K562 (cell line): ENCODE results near the gene HSPB6. TPM values are rescaled to one million over a fixed set of nuclear protein-coding genes. Genes with fewer than 3 reads are reported as not detected.

ENCODE experiments used
- ATAC-seq: fragments of 200-7000 bp; cut with Tn5 transposase; 3 replicates; pipeline ENCODE4 v1.9.1; 2020; ENCODE audit warnings: moderate library complexity
- BruUV-seq: library from RNA; stranded (reverse); fragments of 400-500 nt; replicated peaks from 2 replicates; lab custom pipeline; 2021; lab: Mats Ljungman, UMichigan
- CTCF ChIA-PET: fragments of 300-600 bp; formaldehyde crosslinking; extraction: SDS; loops from one replicate; lab custom pipeline; 2021; ENCODE audit warnings: low intra/inter-chr PET ratio; lab: Yijun Ruan, JAX
- POLR2A ChIA-PET: fragments of 300-600, 350-650 bp; sonication (Branson Sonifier 250); formaldehyde crosslinking; extraction: SDS; loops from one replicate; lab custom pipeline; 2021; ENCODE audit warnings: antibody characterized with exemption, inconsistent platforms; lab: Yijun Ruan, JAX
- DNase-seq, 4 experiments: peaks; one replicate each; pipeline versions ENCODE4 v3.0.0 to v3.0.0-alpha.2; 2011 to 2018; ENCODE audit warnings: low spot score in 3 of 4, mixed read lengths in 3 of 4; ENCODE audit errors: extremely low read depth in 1 of 4
- FAIRE-seq: peaks from 2 replicates; lab custom pipeline; 2011; peaks lifted over from hg19 to GRCh38; lab: Jason Lieb, UNC
- H2AFZ ChIP-seq: 2 replicates; pipeline ENCODE4 v1.6.0; 2011; ENCODE audit warnings: low read depth, low read length, control low read depth, inconsistent platforms
- H3K27ac ChIP-seq: fragments of 200-600 bp; 3 replicates; pipeline ENCODE4 v1.8.0; 2011; ENCODE audit warnings: low read depth, mild to moderate bottlenecking, control low read depth, inconsistent platforms, low read length, moderate library complexity, mixed read lengths; ENCODE audit errors: extremely low read depth
- H3K27me3 ChIP-seq, 2 experiments: fragments of 300-600 bp in 1 of 2; 2 replicates in 1 of 2; 3 replicates in 1 of 2; pipeline versions ENCODE4 v1.6.0 to v1.8.0; 2011; ENCODE audit warnings: inconsistent platforms in 2 of 2, low read length in 2 of 2, mild to moderate bottlenecking in 1 of 2, mixed read lengths in 1 of 2, moderate library complexity in 1 of 2; ENCODE audit not compliant: control insufficient read depth in 2 of 2, insufficient read depth in 2 of 2
- H3K36me3 ChIP-seq: fragments of 300-600 bp; 3 replicates; pipeline ENCODE4 v1.8.0; 2011; ENCODE audit warnings: mild to moderate bottlenecking, low read length, inconsistent platforms; ENCODE audit not compliant: control insufficient read depth, insufficient read depth
- H3K4me1 ChIP-seq, 2 experiments: fragments of 200-600 bp in 1 of 2; replicated peaks in 1 of 2; 2 replicates in 1 of 2; 3 replicates in 1 of 2; pipeline versions ENCODE4 v1.5.1 to v1.8.0; 2011; ENCODE audit warnings: inconsistent platforms in 2 of 2, low read length in 2 of 2, mild to moderate bottlenecking in 1 of 2, mixed read lengths in 1 of 2, moderate library complexity in 1 of 2; ENCODE audit not compliant: control insufficient read depth in 2 of 2, insufficient read depth in 2 of 2
- H3K4me2 ChIP-seq: 2 replicates; pipeline ENCODE4 v1.6.1; 2011; ENCODE audit warnings: low read length, control low read depth, inconsistent platforms, mixed read lengths; ENCODE audit not compliant: insufficient read depth
- H3K4me3 ChIP-seq: fragments of 200-600 bp; sonication (generic), shearing (Covaris generic); 2 replicates; pipeline ENCODE4 v1.5.1; 2016; ENCODE audit warnings: control low read depth, inconsistent platforms
- H3K79me2 ChIP-seq: fragments of 200-600 bp; 3 replicates; pipeline ENCODE4 v1.8.0; 2011; ENCODE audit warnings: low read length, inconsistent platforms; ENCODE audit not compliant: control insufficient read depth, insufficient read depth
- H3K9ac ChIP-seq, 2 experiments: 2 replicates each; pipeline versions ENCODE4 v1.6.0 to v1.6.1; 2011; ENCODE audit warnings: low read depth in 2 of 2, low read length in 2 of 2, control low read depth in 1 of 2, inconsistent platforms in 1 of 2, mild to moderate bottlenecking in 1 of 2, mixed read lengths in 1 of 2; ENCODE audit not compliant: insufficient read depth in 1 of 2
- H3K9me1 ChIP-seq: one replicate; pipeline ENCODE4 v1.6.0; 2011; ENCODE audit warnings: inconsistent platforms, mild to moderate bottlenecking, low read length, moderate library complexity; ENCODE audit not compliant: control insufficient read depth, insufficient read depth
- H3K9me3 ChIP-seq: replicated peaks from 2 replicates; pipeline ENCODE4 v1.5.1; 2011; ENCODE audit warnings: low read depth, low read length, inconsistent platforms; ENCODE audit not compliant: control insufficient read depth, insufficient read depth
- H4K20me1 ChIP-seq: replicated peaks from 2 replicates; pipeline ENCODE4 v1.6.1; 2011; ENCODE audit warnings: low read length, inconsistent platforms, mixed read lengths; ENCODE audit not compliant: control insufficient read depth, insufficient read depth
- FOS ChIP-seq: IDR thresholded peaks from 3 replicates; pipeline ENCODE4 v1.6.1; 2011; ENCODE audit not compliant: insufficient read length; ENCODE audit errors: extremely low read depth
- GABPB2 ChIP-seq: fragments of 250-450 bp; sonication (Bioruptor Pico); conservative IDR thresholded peaks from 2 replicates; pipeline ENCODE4 v1.5.1; 2021; ENCODE audit warnings: mild to moderate bottlenecking
- KLF10 ChIP-seq: fragments of 250-450 bp; sonication (Bioruptor Pico); IDR thresholded peaks from 2 replicates; pipeline ENCODE4 v1.6.1; 2021; ENCODE audit warnings: matching md5 sums
- POLR2G ChIP-seq: fragments of 200-400 bp; formaldehyde crosslinking; IDR thresholded peaks from 2 replicates; pipeline ENCODE4 v1.6.1; 2017; ENCODE audit warnings: low read depth, mild to moderate bottlenecking, antibody characterized with exemption, low read length, moderate library complexity
- RBFOX2 ChIP-seq: fragments of 200-400 bp; formaldehyde crosslinking; IDR thresholded peaks from 2 replicates; pipeline ENCODE4 v1.6.1; 2017; ENCODE audit warnings: low read depth, mild to moderate bottlenecking, low read length, moderate library complexity
- ZNF263 ChIP-seq: sonication (generic); formaldehyde crosslinking; IDR thresholded peaks from 2 replicates; pipeline ENCODE4 v1.8.0; 2022; ENCODE audit warnings: mild to moderate bottlenecking, missing genetic modification reagents, borderline replicate concordance
- ZNF696 ChIP-seq: fragments of 250-450 bp; sonication (Bioruptor Pico); conservative IDR thresholded peaks from 2 replicates; pipeline ENCODE4 v1.4.0; 2020; ENCODE audit warnings: mild to moderate bottlenecking, moderate library complexity
- WGBS: fragments of 100-300 bp; shearing (Covaris generic); methylation state at CpG from one replicate; pipeline ENCODE4 v1.1.6; 2016; ENCODE audit warnings: low coverage, mixed read lengths; ENCODE audit not compliant: insufficient coverage; ENCODE audit errors: missing lambda C conversion rate; 5-methylcytosine and 5-hydroxymethylcytosine counted together
- in situ Hi-C: fragments of 300-500 bp; cut with MboI; formaldehyde crosslinking; loops from 4 replicates; pipeline ENCODE4 v1.15.0; 2018; ENCODE audit warnings: inconsistent platforms, mixed read lengths
- intact Hi-C: fragments of 100-400 bp; cut with micrococcal nuclease; formaldehyde crosslinking; loops from 2 replicates; pipeline ENCODE4 v1.14.2; 2022
- polyA plus RNA-seq, 8 experiments: library from polyadenylated mRNA; depleted of rRNA in 4 of 8; stranded (reverse) in 5 of 8; unstranded in 3 of 8; fragments of >200 nt; fragmentation: Nextera tagmentation in 2 of 8; fragmentation: Illumina TruSeq in 1 of 8; extraction: Ambion mirVana in 2 of 8; extraction: Trizol in 1 of 8; gene quantifications; 2 replicates each; pipeline versions ENCODE4 v1.2.1 to v1.2.3, GENCODE V29; 2011 to 2014; ENCODE audit warnings: inconsistent platforms in 1 of 8, missing spikeins in 1 of 8
- total RNA-seq, 7 experiments: library from RNA; depleted of rRNA in 6 of 7; stranded (reverse); fragments of >200 nt in 6 of 7; fragmentation: Illumina TruSeq in 2 of 7; extraction: Trizol in 2 of 7; gene quantifications; 2 replicates each; pipeline versions ENCODE4 v1.2.1 to v1.2.3, GENCODE V29; 2011 to 2021; ENCODE audit warnings: low replicate concordance in 1 of 7

The HSPB6 gene
- total and polyA plus RNA-seq, 9 of the 15 experiments (the other 6 are each of a cell fraction or from before 2014, with no cell fraction given) = 0.55 TPM; not detected in 8

- no peak overlapping the region for H3K4me3 ChIP-seq
- H3K79me2 ChIP-seq = no peaks in the 10 kb centered on the region
- 92% methylated on average over 15 of the region's 21 CpGs for WGBS
- H2AFZ ChIP-seq = no peak overlapping the region
- DNase-seq (no peak), ATAC-seq (no peak), FAIRE-seq (no peak)
- H3K27ac ChIP-seq = no peak overlapping the region
- in situ Hi-C loops = no loop called here
- no peaks in the 10 kb centered on the region for H3K9me1 ChIP-seq
- 0 out of 2 replicates have a peak, but pooled peaks cover 2% of the 10 kb centered on the region for H4K20me1 ChIP-seq
- no TSS peak for BruUV-seq
- TF ChIP-seq ZNF696 (CRISPR knock-in tag) = no peak
- 0 out of 2 replicates have a peak, but pooled peaks have one; percentile 13 for TF ChIP-seq POLR2G
- peaks cover 0 to 7% of the 10 kb centered on the region in 2 experiments; a peak in 2 of 5 replicates for H3K4me1 ChIP-seq
- H3K9me3 ChIP-seq = no peaks in the 10 kb centered on the region
- CTCF ChIA-PET = no interaction called here
- H3K36me3 ChIP-seq = peaks cover 98% of the 10 kb centered on the region; the same call in 2 of the 3 replicates
- intact Hi-C loops = no loop called here
- no peaks in the 10 kb centered on the region for H3K27me3 ChIP-seq
- H3K9ac ChIP-seq = no peak overlapping the region
- POLR2A ChIA-PET = interaction anchor here (1.7 kb wide), 1 partner anchor 8 kb away, joined by 4 read pairs; no protein-coding TSS in a partner anchor
- H3K4me2 ChIP-seq = no peak overlapping the region
Measured at GRCh38 chr19:35731779-35732405, 24.9 kb downstream of the HSPB6 start.

DNA sequence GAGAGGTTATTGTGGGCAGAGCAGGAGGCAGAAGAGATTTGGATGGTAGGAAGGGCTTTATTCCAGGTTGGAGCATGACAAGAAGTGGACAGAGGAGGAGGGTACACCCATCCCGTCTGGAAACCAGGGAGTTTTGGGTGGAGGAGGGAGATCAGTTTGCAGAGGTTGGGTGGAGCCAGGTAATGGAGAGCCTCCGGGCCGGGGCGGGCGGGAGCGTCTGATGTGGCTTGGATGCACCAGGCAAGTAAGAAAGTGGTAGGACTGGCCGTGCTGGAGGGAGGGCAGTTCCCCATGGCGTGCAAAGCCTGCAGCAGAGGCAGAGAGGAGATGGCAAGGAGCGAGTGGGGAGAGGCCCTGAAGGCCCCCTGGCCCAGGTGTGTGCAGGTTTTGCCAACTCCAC is 25.5 kb downstream of the HSPB6 start:
- Histone ChIP-seq H3K9ac (peak overlapping the region in 1 of 2 experiments; percentile 50; a peak in 1 of 4 replicates), H4K20me1 (0 out of 2 replicates have a peak, but pooled peaks cover 2% of the 10 kb centered on the region), H3K27ac (no peak overlapping the region)
- 88% methylated on average over 5 of the region's 9 CpGs for WGBS
- TF ChIP-seq GABPB2 (CRISPR knock-in tag) (no peak), RBFOX2 (peak; percentile 1; the same call in 1 of the 2 replicates), KLF10 (CRISPR knock-in tag) (no peak), ZNF263 (CRISPR knock-in tag) (0 out of 2 replicates have a peak, but pooled peaks have one; percentile 24), FOS (no peak)
- TF ChIP-seq, all 486 proteins: peak for 2
- peaks cover 0 to 7% of the 10 kb centered on the region in 2 experiments; a peak in 2 of 5 replicates for H3K4me1 ChIP-seq
- H3K36me3 ChIP-seq = peaks cover 96% of the 10 kb centered on the region; the same call in 2 of the 3 replicates
- no peaks in the 10 kb centered on the region for H3K27me3 ChIP-seq
- no peaks in the 10 kb centered on the region for H3K79me2 ChIP-seq
- in situ Hi-C loops = no loop called here
- H2AFZ ChIP-seq = no peak overlapping the region
- ATAC-seq (no peak), FAIRE-seq (no peak), DNase-seq (no peak)
- H3K4me2 ChIP-seq = no peak overlapping the region
- no TSS peak for BruUV-seq
- CTCF ChIA-PET = no interaction called here
- no peaks in the 10 kb centered on the region for H3K9me1 ChIP-seq
- intact Hi-C loops = no loop called here
- no peaks in the 10 kb centered on the region for H3K9me3 ChIP-seq
- no peak overlapping the region for H3K4me3 ChIP-seq
- POLR2A ChIA-PET = interaction anchor here (1.7 kb wide), 1 partner anchor 9 kb away, joined by 4 read pairs; no protein-coding TSS in a partner anchor
